Glomerular visceral epithelial cell (primary cell): Measurements from ENCODE around the gene MST1R.
A peak's percentile ranks its signal among the peaks of the same experiment; 100 is the strongest.

Source experiments
- DNase-seq: peaks from one replicate; pipeline ENCODE4 v3.0.0-alpha.2; 2016; ENCODE audit errors: extremely low spot score

MST1R gene

GRCh38 chr3:49840388-49840787 lies 63.3 kb downstream of the MST1R start:
- DNase-seq = no peak

- DNase-seq = peak; percentile 71
Measured at GRCh38 chr3:49839193-49839809, 64.4 kb downstream of the MST1R start.
